HG03520 (cell line): ENCODE data around the gene MTCP1.
A peak's percentile ranks its signal among the peaks of the same experiment; 100 is the strongest.

Experiments
- ATAC-seq: cut with Tn5 transposase; IDR thresholded peaks from one replicate; pipeline ENCODE4 v1.9.1; 2021; ENCODE audit warnings: mild to moderate bottlenecking, moderate library complexity; ENCODE audit not compliant: unreplicated experiment

MTCP1 gene

GRCh38 chrX:155070975-155071693, at the start of gene MTCP1, which contains the start of the genes BRCC3 and CMC4:
MTCP1 (minus strand) TSS chrX:155071136; CDS start chrX:155066010, 5,126 bp downstream.
BRCC3 (plus strand) TSS chrX:155071508; CDS start chrX:155071528, 20 bp downstream.
CMC4 (minus strand) TSS chrX:155071136; CDS start chrX:155064023, 7,113 bp downstream.
- ATAC-seq: peak; percentile 84

GRCh38 chrX:155115174-155115819, 44.4 kb upstream of the MTCP1 start:
- no peak for ATAC-seq

- ATAC-seq: no peak
These were observed 42.2 kb upstream of the MTCP1 start for GRCh38 chrX:155113097-155113496.

GRCh38 chrX:155112171-155112570, 41.2 kb upstream of the MTCP1 start:
- ATAC-seq: no peak

- ATAC-seq: no peak
These were observed 37.5 kb upstream of the MTCP1 start for GRCh38 chrX:155108427-155108826.

- ATAC-seq: no peak
These were observed 35.0 kb upstream of the MTCP1 start for GRCh38 chrX:155105919-155106318.

GRCh38 chrX:155094468-155095061, 23.6 kb upstream of the MTCP1 start:
- ATAC-seq: no peak

- ATAC-seq: no peak
These were observed 16.2 kb upstream of the MTCP1 start for GRCh38 chrX:155086961-155087735.

GRCh38 chrX:155086202-155086840, 15.4 kb upstream of the MTCP1 start:
- no peak for ATAC-seq

GRCh38 chrX:155071694-155072280, 851 bp upstream of the MTCP1 start:
- no peak for ATAC-seq

GRCh38 chrX:155070663-155070974, 317 bp downstream of the MTCP1 start:
- peak; percentile 5 for ATAC-seq

- ATAC-seq: no peak
These were observed 898 bp downstream of the MTCP1 start for GRCh38 chrX:155070038-155070437.

- ATAC-seq: no peak
These were observed 1.5 kb downstream of the MTCP1 start for GRCh38 chrX:155069414-155069813.

GRCh38 chrX:155068165-155068564, 2.8 kb downstream of the MTCP1 start:
- ATAC-seq: no peak

- ATAC-seq: no peak
These were observed 5.8 kb downstream of the MTCP1 start for GRCh38 chrX:155065035-155065734.

GRCh38 chrX:155061760-155062159, 9.2 kb downstream of the MTCP1 start:
- ATAC-seq: no peak

- peak; percentile 83 for ATAC-seq
These were observed 13.8 kb downstream of the MTCP1 start for GRCh38 chrX:155056877-155057792.

GRCh38 chrX:155056471-155056870, 14.5 kb downstream of the MTCP1 start:
- ATAC-seq: no peak

GRCh38 chrX:155055494-155055893, 15.4 kb downstream of the MTCP1 start:
- no peak for ATAC-seq
